GM21576 (cell line): ENCODE measurements around the gene ADSS1.

Experiments used
- ATAC-seq: cut with Tn5 transposase; IDR thresholded peaks from one replicate; pipeline ENCODE4 v1.9.1; 2021; ENCODE audit warnings: mild to moderate bottlenecking, moderate library complexity; ENCODE audit not compliant: unreplicated experiment

The ADSS1 gene

DNA sequence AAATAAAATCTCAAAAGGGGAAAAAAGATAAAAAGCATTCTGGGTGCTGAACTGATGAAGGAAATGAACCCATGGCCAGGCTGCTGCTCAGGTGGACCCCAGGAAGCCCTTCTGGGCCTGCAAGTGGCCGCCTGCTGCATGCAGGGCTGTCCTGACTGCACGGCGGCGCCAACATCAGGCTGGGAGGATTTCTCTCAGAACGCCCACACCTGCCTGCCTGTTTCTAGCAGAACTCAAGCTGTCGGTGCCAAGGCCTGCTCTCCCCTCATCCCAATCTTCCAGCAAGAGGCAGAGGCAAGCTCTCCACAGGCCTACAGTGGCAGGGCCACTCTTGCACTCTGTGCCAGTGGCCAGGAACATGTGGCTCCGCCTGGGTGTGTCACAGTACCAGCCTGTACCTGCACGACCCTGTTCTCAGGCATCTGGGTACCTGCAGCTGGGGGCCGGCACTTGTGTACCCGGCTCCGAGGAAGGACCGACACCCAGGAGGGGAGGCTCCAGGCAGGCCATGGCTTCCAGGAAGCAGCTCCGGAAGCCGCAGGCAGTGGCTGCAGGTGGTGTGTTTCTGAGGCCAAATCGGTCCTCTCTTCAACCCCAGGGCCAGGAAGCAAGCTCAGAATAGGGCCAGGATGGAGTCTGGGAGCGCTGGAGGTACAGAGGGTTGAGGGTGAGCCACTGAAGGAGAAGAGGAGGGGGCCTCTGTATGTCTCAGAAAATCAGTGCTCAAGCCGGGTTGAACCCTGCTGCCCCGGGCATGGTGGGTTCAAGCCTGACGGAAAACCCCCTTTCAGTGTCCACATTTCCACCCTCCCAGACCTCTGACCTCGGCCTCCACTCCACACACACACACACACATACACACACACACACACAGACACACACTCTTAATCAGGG is 37.2 kb upstream of the ADSS1 start:
- no peak for ATAC-seq

GRCh38 chr14:104687601-104688504 is 36.2 kb upstream of the ADSS1 start:
- no peak for ATAC-seq

- ATAC-seq = no peak
Observed at GRCh38 chr14:104688505-104689108, 35.4 kb upstream of the ADSS1 start.

- ATAC-seq = no peak
Observed at GRCh38 chr14:104689109-104689880, 34.7 kb upstream of the ADSS1 start, which contains the start of gene INF2. Gene INF2 (plus strand): TSS chr14:104689618. CDS start chr14:104701366, 11,748 bp downstream.

DNA sequence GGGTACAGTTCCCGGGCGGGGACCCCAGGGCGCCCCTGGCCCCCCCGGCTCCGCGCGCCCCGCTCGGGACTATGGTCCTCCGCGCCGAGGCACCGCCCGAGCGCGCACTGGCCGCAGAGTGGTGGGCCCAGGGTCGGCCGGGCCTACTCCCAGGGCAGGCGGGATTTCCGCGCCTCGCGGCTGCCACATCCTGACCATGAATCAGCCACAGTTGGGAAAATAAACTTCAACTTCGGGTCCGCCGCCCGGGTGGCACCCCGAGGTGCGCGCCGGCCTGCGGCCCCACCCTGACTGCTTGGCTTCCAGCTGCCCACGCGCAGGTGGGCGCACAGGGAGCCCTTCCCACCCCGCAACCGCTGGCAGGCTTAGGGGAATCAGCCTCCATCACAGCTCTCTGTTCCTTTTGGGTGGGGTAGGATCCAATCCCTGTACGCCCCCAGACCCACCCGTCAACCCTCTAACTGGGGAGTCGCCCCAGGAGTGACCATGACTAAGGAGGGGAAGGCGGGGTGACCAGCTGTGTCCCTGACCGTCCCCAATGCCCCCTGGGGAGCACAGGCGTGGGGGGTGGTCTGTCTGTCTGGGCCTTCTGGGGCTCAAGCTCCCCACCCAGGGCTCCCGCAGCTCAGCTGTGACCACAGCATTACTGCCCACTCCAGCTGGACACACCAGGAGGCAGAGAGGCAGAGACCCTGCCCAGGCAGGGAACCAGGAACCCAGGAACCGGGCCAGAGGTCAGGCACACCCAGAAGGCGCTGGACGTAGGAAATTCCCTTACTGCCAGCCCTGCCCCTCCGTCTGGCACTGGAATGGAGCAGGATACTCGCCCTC is 33.9 kb upstream of the ADSS1 start:
- no peak for ATAC-seq

DNA sequence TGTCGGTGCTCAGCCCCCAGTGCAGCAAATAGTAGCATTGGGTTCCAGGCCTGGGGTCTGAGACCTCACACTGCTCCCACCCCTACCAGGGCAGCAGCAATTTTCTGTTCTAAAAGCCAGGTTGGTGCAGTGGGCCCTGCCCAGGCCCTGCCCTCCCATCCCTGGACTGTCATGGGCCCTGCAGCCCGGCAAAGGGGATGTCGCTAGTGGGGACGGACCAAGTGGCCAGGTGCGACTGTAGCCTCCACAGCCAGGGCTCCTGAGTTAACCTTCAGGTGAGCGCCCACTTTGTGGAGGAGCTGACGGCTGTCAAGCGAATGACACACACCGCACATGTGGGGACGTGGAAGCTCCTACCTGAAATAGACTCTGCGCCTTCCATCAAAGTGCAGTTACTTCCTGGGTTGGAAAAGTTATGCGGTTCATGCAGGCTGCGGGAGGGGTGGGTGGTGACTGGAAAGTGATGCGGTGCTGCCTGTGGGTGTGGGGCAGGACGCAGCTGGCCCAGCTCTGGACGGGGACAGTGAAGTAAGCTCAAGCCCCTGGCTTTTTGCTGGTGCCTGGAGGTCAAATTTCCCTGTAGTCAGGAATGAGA is 33.1 kb upstream of the ADSS1 start:
- ATAC-seq = no peak

DNA sequence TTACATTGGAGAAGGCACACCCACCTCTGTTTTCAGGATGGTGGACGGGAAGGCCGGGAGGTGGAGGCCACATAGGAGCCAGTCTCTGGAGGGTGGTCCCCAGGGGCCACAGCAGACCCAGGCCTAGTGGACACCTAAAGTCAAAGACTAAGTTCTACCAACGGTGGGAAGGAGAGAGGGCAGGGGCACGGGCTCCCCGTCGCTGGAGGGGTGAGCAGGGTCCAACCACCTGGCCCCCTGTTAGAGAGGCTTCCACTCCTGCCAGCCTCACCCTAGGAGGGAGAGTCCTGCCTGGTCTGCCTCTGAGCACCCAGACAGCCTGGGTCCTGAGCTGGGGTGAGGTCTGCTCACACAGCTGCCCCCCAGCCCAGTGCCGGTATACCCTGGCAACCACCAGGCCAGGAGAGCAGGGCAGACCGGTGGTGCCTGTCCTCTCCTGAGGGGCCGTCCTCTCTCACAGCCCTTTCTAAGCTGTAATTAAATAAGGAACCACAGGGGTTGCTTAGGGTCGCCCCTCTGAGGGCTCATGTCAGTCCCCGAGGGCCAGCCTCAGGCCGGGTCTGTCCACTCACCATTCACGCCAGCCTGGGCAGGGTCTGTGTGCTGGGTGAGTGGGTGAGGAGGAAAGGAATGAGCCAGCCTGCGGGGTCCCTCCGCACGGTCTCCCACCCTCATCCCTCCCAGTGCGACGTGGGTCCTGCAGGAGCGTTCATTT is 32.3 kb upstream of the ADSS1 start:
- no peak for ATAC-seq

DNA sequence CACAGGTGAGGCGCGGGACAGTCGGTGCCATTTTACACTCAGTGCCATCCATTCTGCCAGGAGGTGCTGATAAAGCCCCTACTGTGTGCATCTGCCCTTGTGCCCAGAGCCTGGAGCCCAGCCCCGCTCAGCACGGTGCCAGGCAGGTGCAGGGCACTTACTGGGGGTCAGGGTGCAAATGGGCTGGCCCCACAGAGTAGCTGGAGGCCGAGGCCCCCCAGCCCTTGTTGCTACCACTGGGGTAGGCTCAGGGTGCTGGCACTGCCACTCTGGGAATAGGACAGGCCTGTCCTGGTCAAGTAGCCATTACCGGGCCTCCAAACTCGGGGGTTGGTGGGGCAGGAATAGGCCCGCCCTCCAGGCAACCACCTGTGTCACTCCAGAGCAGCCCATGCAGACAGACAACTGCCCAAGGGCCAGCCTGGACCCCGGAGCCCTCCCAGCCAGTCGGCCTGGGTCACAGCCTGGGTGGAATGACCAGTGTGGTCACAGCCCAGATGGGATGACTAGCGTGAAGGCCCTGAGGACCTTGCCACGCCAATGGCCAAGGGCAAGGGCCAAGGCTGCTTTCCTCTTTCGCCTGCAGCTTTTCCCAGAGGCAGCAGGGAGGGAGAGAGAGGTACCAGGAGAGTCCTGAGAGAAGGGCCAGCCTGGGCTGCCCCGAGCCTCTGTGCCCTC is 31.6 kb upstream of the ADSS1 start:
- ATAC-seq = no peak

GRCh38 chr14:104692939-104693315 is 31.1 kb upstream of the ADSS1 start:
- ATAC-seq = no peak

GRCh38 chr14:104693482-104694431 is 30.3 kb upstream of the ADSS1 start:
- ATAC-seq = no peak

GRCh38 chr14:104694475-104694950 is 29.5 kb upstream of the ADSS1 start:
- ATAC-seq = no peak

GRCh38 chr14:104694991-104695659 is 28.9 kb upstream of the ADSS1 start:
- no peak for ATAC-seq

- ATAC-seq = no peak
Observed at GRCh38 chr14:104695660-104696000, 28.4 kb upstream of the ADSS1 start.

- ATAC-seq = no peak
Observed at GRCh38 chr14:104696671-104697316, 27.2 kb upstream of the ADSS1 start.

DNA sequence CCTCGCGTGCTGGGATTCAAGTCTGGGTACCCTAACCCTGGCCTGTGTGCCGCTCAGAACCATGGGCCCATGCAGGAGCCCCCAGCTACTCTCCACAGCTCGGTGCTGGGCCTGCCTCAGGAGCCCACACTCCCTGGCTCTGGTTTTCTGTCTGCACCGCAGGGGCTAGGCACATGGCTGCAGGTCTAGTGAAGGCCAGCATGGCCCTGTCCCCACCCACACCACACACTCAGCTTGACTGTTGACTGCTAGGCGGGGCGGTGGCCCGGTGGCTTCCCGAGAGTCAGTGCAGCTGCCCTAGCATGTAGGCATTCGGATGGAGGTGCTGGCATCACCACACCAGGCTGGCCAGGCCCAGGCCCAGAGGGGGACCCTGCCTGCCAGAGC is 26.7 kb upstream of the ADSS1 start:
- no peak for ATAC-seq
